Measurements from ENCODE around the gene HPCAL1. TPM values are rescaled to one million over a fixed set of nuclear protein-coding genes. Genes with fewer than 3 reads are reported as not detected.

HPCAL1 gene
- total RNA-seq, 1 experiment from 2014 or later, result 26.9 TPM

GRCh38 chr2:10374362-10374943 lies 71.7 kb downstream of the HPCAL1 start:
- POLR2A ChIA-PET, result no interaction called here
- intact Hi-C loops (cut with micrococcal nuclease; ENCODE audit: unreplicated experiment), result no loop called here
- no peaks in the 10 kb centered on the region for H3K27me3 Mint-ChIP-seq (ENCODE audit: insufficient read depth, unreplicated experiment)
- no peaks in the 10 kb centered on the region for H3K9me3 Mint-ChIP-seq (ENCODE audit: unreplicated experiment)
- no peak overlapping the region for H3K27ac Mint-ChIP-seq (ENCODE audit: unreplicated experiment)
- DNase-seq, result no peak
- Histone ChIP-seq H3K4me3 (ENCODE audit: low read depth, low read length) (no peak overlapping the region), H3K9me3 (no peaks in the 10 kb centered on the region), H3K4me1 (peaks cover 3% of the 10 kb centered on the region; the same call in 1 of the 2 replicates), H3K27me3 (replicated peaks; ENCODE audit: control insufficient read depth, insufficient read depth, low read length) (no peaks in the 10 kb centered on the region), H3K36me3 (ENCODE audit: control insufficient read depth, insufficient read depth, low read length) (no peaks in the 10 kb centered on the region)
- peaks cover 6% of the 10 kb centered on the region for H3K36me3 Mint-ChIP-seq (ENCODE audit: insufficient read depth, unreplicated experiment)
- CTCF ChIA-PET, result no interaction called here
- no TSS peak for BruUV-seq (replicated peaks)
- no peak overlapping the region for H3K4me3 Mint-ChIP-seq (ENCODE audit: unreplicated experiment)
- peaks cover 10% of the 10 kb centered on the region for H3K4me1 Mint-ChIP-seq (ENCODE audit: low read depth, unreplicated experiment)
- no peak for TF ChIP-seq CTCF (IDR thresholded peaks at IDR 0.05; ENCODE audit: insufficient read depth in 1 of 2, low read depth in 1 of 2, low read length in 1 of 2, severe bottlenecking in 1 of 2, unreplicated experiment in 1 of 2)

GRCh38 chr2:10375570-10376281 lies 73.0 kb downstream of the HPCAL1 start:
- no peaks in the 10 kb centered on the region for H3K9me3 ChIP-seq
- intact Hi-C loops (cut with micrococcal nuclease; ENCODE audit: unreplicated experiment), result no loop called here
- Mint-ChIP-seq H3K36me3 (ENCODE audit: insufficient read depth, unreplicated experiment) (peaks cover 6% of the 10 kb centered on the region), H3K9me3 (ENCODE audit: unreplicated experiment) (no peaks in the 10 kb centered on the region), H3K4me3 (ENCODE audit: unreplicated experiment) (no peak overlapping the region), H3K27ac (ENCODE audit: unreplicated experiment) (no peak overlapping the region), H3K27me3 (ENCODE audit: insufficient read depth, unreplicated experiment) (no peaks in the 10 kb centered on the region), H3K4me1 (ENCODE audit: low read depth, unreplicated experiment) (no peaks in the 10 kb centered on the region)
- BruUV-seq (replicated peaks), result no TSS peak
- no peaks in the 10 kb centered on the region for H3K4me1 ChIP-seq
- H3K4me3 ChIP-seq (ENCODE audit: low read depth, low read length), result no peak overlapping the region
- POLR2A ChIA-PET, result no interaction called here
- CTCF ChIA-PET, result no interaction called here
- no peak for TF ChIP-seq CTCF (IDR thresholded peaks at IDR 0.05; ENCODE audit: insufficient read depth in 1 of 2, low read depth in 1 of 2, low read length in 1 of 2, severe bottlenecking in 1 of 2, unreplicated experiment in 1 of 2)
- no peak for DNase-seq
- no peaks in the 10 kb centered on the region for H3K36me3 ChIP-seq (ENCODE audit: control insufficient read depth, insufficient read depth, low read length)
- H3K27me3 ChIP-seq (replicated peaks; ENCODE audit: control insufficient read depth, insufficient read depth, low read length), result no peaks in the 10 kb centered on the region

- CTCF ChIA-PET, result interaction anchor here (0.6 to 0.7 kb wide), 2 partner anchors 9 to 73 kb away, joined by 4 read pairs; no protein-coding TSS in a partner anchor
- no peaks in the 10 kb centered on the region for H3K4me1 ChIP-seq
- BruUV-seq (replicated peaks), result no TSS peak
- H3K4me3 Mint-ChIP-seq (ENCODE audit: unreplicated experiment), result no peak overlapping the region
- no peaks in the 10 kb centered on the region for H3K4me1 Mint-ChIP-seq (ENCODE audit: low read depth, unreplicated experiment)
- H3K9me3 ChIP-seq, result no peaks in the 10 kb centered on the region
- DNase-seq, result no peak
- POLR2A ChIA-PET, result interaction anchor here (0.6 kb wide), 1 partner anchor 151 kb away, joined by 3 read pairs; no protein-coding TSS in a partner anchor
- no peaks in the 10 kb centered on the region for H3K27me3 ChIP-seq (replicated peaks; ENCODE audit: control insufficient read depth, insufficient read depth, low read length)
- no peaks in the 10 kb centered on the region for H3K9me3 Mint-ChIP-seq (ENCODE audit: unreplicated experiment)
- peaks cover 6% of the 10 kb centered on the region for H3K36me3 Mint-ChIP-seq (ENCODE audit: insufficient read depth, unreplicated experiment)
- no peak for TF ChIP-seq CTCF (IDR thresholded peaks at IDR 0.05; ENCODE audit: insufficient read depth in 1 of 2, low read depth in 1 of 2, low read length in 1 of 2, severe bottlenecking in 1 of 2, unreplicated experiment in 1 of 2)
- intact Hi-C loops (cut with micrococcal nuclease; ENCODE audit: unreplicated experiment), result no loop called here
- no peak overlapping the region for H3K4me3 ChIP-seq (ENCODE audit: low read depth, low read length)
- H3K36me3 ChIP-seq (ENCODE audit: control insufficient read depth, insufficient read depth, low read length), result no peaks in the 10 kb centered on the region
- H3K27me3 Mint-ChIP-seq (ENCODE audit: insufficient read depth, unreplicated experiment), result no peaks in the 10 kb centered on the region
- H3K27ac Mint-ChIP-seq (ENCODE audit: unreplicated experiment), result no peak overlapping the region
Observed at GRCh38 chr2:10377052-10377746, 74.5 kb downstream of the HPCAL1 start.

Data from Caco-2 (cell line).